ELR (cell line): ENCODE results near the gene HDAC10.
"Not testable (repeated sequence)": the region's sequence is repeated elsewhere in the genome, so short reads cannot be mapped to it uniquely, and the experiment has no call there.

ENCODE experiments used
- DNase-seq: peaks from one replicate; pipeline ENCODE4 v3.0.0-alpha.2; 2015; ENCODE audit warnings: low read depth

The HDAC10 gene

DNA sequence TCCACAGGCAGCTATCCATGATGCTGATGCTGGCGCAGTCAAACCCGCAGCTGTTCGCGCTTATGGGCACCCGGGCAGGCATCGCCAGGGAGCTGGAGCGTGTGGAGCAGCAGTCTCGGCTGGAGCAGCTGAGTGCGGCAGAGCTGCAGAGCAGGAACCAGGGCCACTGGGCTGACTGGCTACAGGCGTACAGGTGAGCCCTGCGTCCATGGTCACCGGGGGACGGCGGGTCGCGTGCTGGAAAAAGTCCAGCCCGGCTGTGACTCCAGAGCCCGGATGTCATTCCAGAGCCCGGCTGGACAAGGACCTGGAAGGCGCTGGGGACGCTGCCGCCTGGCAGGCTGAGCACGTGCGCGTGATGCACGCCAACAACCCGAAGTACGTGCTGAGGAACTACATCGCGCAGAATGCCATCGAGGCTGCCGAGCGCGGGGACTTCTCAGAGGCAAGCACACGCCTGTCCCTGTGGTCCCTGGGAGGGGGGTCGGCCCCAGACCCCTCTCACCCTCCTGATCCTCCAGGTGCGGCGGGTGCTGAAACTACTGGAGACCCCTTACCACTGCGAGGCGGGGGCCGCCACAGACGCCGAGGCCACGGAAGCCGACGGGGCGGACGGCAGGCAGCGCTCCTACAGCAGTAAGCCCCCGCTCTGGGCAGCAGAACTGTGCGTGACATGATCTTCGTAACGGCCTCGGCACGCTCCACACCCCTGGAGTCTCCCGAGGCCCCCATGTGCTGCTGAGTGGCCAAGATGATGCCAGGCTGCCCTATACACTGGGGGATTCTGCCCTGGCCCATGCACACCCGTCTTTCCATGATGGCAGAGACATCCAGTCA lies 34.2 kb downstream of the HDAC10 start:
- DNase-seq, result no peak

DNA sequence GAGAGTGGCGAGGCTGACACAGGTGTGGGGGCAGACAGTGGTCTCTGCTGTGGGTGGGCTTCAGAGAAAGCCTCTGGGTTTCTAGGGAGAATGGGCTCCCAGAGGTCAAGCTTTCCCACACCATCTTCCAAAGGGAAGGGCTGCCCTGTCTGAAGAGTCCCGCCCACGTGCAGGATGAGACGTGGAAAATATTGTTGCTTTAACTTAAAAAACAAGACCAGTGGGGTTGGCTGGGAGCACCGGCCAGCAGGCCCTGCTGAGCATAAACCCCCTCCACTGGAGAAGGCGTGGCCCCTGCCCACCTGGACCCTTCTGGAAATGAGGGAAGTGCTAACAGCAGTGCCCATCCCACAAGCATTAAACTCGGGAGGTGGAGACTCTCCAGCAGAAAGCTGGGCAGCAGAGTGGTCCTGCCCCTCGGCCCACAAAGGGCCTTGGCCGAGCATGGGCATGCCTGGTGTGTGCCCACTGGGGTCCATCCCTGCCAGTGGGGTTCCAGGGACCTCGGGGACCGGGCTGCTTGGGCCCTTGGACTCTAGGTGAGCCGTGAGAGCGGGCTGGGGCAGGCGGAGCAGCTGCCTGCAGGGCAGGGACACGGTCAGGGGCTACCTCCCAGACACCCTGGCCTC lies 34.9 kb downstream of the HDAC10 start:
- no peak for DNase-seq

DNA sequence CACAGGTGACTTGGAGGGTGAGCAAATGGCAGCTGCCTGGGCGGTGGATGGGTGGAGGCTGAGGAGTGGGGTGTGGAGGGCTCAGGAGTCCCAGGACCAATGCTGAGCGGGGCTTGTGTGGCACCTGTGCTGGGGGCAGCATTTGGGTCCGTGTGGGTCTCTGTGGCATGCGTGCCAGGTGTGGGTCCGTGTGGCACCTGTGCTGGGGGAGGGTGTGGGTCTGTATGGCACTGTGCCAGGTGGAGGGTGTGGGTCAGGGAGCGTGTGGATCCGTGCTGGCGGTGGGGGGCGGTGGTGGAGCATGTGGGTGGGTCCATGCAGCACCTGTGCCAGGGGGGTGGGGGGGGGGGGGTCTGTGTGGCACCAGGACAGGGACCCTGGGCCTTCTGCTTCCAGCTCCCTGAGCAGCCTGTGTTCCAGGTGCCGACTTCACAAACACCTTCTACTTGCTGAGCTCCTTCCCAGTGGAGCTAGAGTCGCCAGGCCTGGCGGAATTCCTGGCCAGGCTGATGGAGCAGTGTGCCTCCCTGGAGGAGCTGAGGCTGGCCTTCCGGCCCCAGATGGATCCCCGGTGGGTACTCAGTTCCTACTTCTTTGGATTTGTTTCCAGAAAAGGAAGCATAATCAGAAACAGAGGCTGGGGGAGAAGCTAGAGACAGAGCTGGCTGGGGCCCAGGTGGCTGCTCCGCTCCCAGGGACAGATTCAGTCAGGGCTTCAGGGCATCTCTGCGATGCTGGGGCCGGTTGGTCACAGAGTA lies 35.6 kb downstream of the HDAC10 start:
- no peak for DNase-seq

DNA sequence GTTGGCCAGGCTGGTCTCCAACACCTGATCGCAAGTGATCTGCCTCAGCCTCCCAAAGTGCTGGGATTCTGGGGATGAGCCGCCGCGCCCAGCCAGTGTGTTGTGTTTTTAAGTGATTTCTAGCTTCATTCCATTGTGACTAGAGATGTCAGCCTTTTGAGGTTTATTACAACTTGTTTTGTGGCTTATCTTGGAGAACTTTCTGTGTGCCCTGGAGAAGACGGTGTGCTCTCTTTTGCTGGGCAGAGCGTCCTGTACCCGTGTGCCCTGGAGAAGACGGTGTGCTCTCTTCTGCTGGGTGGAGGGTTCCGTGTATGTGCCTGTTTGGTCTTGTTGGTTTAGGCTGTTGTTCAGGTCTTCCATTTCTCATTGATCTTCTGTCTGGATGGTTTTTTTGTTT lies 37.8 kb downstream of the HDAC10 start:
- no peak for DNase-seq

DNA sequence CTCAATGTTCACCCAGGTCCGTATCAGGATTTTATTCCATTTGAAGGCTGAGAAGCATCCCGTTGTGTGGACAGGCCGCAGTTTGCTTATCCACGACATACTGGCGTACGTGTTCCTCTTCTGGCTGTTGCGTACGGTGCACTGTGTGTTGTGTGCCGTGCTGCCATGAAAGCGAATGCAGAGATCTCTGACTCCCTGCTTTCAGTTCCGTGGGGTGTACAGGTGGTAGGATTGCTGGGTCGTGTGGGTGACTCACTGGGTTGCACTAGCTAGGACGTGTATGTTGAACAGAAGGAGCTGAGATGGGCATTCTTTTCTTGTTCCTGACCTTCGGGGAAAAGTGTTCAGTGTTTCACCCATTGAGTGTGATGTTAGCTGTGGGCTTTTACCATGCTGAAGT lies 39.9 kb downstream of the HDAC10 start:
- no peak for DNase-seq

- no peak for DNase-seq
These were observed 40.5 kb downstream of the HDAC10 start for GRCh38 chr22:50210378-50211139.

DNA sequence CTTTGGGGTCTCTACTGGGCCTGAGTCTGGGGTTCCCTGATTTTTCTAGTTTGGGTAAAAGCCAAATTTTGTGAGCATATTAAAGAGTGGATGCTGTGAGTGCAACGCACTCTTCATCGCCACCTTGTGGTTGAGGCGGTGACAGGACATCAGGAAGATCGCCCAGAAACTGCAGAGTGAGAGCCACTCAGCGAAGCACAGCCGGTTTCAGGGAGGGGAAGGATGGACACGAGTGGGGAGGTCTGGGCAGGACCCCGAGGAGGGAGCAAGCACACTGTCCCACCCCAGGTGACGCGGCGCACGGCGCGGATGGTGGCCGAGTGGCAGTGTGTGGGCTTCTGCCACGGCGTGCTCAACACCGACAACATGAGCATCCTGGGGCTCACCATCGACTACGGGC lies 41.2 kb downstream of the HDAC10 start:
- peak; percentile 72 for DNase-seq

DNA sequence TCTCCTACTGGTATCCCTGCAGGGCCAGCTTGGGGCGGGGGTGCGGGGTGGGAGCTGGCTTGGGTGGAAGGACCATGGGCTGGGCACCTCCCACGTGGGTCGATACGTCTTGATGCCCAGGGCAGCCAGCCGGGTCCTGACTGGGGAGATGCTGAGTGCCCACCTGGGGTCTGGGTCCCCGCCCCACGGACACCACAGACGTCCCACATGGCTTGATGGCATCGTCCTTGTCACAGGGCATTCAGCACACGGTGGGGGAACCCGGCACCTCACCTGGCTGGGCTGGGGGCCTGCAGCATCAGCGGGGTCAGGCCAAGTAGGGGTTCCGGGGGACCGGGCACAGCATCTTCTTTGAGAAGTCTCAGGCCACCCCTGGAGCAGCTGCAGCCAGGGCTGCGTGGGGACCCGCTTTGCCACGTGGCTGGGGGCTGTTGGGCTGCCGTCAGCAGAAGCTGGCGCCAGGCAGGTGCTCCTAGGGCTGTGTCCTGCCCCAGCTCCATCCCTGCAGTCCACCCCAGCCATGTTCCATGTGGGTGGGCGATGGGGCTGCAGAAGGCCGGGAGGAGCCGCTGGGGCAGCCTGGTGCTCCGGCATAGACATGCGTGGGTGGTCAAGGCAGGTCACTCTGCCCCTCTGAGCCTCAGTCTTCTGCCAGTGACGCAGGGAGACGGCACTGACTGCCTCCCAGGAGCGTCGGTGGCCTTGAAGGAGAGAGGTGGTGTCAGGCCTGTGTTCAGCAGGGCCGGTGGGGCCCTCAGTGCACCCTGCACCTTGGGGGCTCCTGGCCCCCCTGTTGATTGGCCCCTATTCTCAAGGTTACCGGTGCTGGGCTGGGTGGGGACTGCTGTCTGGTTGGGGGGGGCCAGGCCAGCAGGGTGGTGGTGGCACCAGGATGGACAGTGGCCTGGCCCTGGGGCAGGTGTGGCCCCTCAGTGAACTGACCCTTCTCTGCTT lies 41.8 kb downstream of the HDAC10 start:
- DNase-seq, result no peak

GRCh38 chr22:50208430-50208938 lies 42.6 kb downstream of the HDAC10 start:
- DNase-seq, result no peak

GRCh38 chr22:50207383-50208140 lies 43.5 kb downstream of the HDAC10 start:
- no peak for DNase-seq

- peak; percentile 49 for DNase-seq
These were observed 44.5 kb downstream of the HDAC10 start for GRCh38 chr22:50206599-50206998.

GRCh38 chr22:50205781-50206569 lies 45.1 kb downstream of the HDAC10 start:
- DNase-seq, result no peak

DNA sequence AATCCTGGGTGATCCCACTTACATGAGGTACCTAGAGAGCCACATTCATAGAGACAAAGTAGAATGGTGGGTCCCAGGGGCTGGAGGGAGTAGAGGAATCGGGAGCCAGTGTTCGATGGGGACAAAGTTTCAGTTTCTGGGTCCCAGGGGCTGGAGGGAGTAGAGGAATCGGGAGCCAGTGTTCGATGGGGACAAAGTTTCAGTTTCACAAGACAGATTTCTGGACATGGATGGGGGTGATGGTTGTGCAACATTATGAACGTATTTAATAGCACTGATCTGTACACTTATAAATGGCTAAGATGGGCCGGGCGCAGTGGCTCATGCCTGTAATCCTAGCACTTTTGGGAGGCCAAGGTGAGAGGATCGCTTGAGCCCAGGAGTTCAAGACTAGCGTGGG lies 46.1 kb downstream of the HDAC10 start:
- DNase-seq, result not testable (repeated sequence)

- no peak for DNase-seq
These were observed 46.5 kb downstream of the HDAC10 start for GRCh38 chr22:50204571-50204970.

DNA sequence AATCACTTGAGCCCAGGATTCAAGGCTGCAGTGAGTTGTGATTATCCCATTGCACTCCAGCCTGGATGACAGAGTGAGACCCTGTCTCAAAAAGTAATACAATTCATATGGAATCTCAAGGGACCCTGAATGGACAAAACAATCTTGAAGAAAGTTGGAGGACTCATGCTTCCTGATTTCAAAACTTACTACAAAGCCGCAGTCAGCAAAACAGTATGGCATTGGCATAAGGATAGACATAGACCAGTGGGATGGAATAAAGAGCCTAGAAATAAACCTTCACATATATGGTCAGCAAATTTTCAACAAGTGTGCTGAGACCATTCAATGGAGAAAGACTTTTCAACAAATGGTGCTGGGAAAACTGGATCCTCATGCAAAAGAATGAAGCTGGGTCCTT lies 47.8 kb downstream of the HDAC10 start:
- no peak for DNase-seq

- no peak for DNase-seq
These were observed 48.9 kb downstream of the HDAC10 start for GRCh38 chr22:50202130-50202666.

GRCh38 chr22:50201191-50202129 lies 49.6 kb downstream of the HDAC10 start:
- DNase-seq, result peak; percentile 39
